HepG2 (cell line): ENCODE data around the gene GLRX5.

ENCODE experiments used
- EZH2 ChIP-seq: conservative IDR thresholded peaks from 2 replicates; pipeline ENCODE4 v1.6.1; 2012; ENCODE audit warnings: mild to moderate bottlenecking, low read depth, low read length, moderate library complexity
- ZNF264 ChIP-seq: sonication (generic); formaldehyde crosslinking; IDR thresholded peaks from 2 replicates; pipeline ENCODE4 v1.4.0; 2020; ENCODE audit warnings: missing genetic modification reagents
- ZNF816 ChIP-seq: sonication (generic); formaldehyde crosslinking; IDR thresholded peaks from 2 replicates; pipeline ENCODE4 v1.8.0; 2022; ENCODE audit warnings: missing genetic modification reagents, mild to moderate bottlenecking, borderline replicate concordance
- TF ChIP-seq, protein P1 (sequence below): IDR thresholded peaks from 2 replicates; pipeline ENCODE4 v1.6.1; 2016; ENCODE audit warnings: mild to moderate bottlenecking

DNA sequence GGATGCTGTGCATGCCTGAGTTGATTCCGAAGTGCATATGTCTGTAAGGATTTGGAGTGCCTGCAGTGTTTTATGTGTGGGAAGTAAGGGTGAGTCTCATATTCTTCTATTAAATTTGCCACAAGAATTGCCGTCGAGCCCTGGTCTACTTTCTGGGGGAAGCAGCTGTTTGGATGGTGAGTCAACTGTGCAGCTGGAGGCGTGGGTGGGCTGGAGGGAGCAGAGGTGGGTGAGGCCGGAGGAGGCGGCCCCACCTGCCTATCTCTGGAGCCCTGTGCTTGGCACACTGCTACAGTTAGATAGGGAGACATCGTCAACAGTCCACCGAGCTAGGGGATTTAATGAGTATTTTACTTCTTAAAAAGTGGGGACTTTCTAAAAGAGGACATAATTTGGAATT is 9.7 kb downstream of the GLRX5 start:
- TF ChIP-seq EZH2 = no peak
- TF ChIP-seq, protein P1, sequence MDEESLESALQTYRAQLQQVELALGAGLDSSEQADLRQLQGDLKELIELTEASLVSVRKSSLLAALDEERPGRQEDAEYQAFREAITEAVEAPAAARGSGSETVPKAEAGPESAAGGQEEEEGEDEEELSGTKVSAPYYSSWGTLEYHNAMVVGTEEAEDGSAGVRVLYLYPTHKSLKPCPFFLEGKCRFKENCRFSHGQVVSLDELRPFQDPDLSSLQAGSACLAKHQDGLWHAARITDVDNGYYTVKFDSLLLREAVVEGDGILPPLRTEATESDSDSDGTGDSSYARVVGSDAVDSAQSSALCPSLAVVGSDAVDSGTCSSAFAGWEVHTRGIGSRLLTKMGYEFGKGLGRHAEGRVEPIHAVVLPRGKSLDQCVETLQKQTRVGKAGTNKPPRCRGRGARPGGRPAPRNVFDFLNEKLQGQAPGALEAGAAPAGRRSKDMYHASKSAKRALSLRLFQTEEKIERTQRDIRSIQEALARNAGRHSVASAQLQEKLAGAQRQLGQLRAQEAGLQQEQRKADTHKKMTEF (CRISPR knock-in tag) = no peak
- no peak for TF ChIP-seq ZNF816 (CRISPR knock-in tag)
- no peak for TF ChIP-seq ZNF264 (CRISPR knock-in tag)
